IPS-11a (cell line): ENCODE data around the gene FGF11.
A peak's percentile ranks its signal among the peaks of the same experiment; 100 is the strongest.

Experiments used
- H3K4me3 ChIP-seq: one replicate; pipeline ENCODE4 v1.5.1; 2013; ENCODE audit warnings: low read depth, low read length, control low read depth

FGF11 gene

GRCh38 chr17:7439462-7440112 lies at the start of gene FGF11:
FGF11 (plus strand) TSS chr17:7439512; CDS start chr17:7439621, 109 bp downstream.
- H3K4me3 ChIP-seq, result peak within 1 kb of the TSS; percentile 69

- no peak overlapping the region for H3K4me3 ChIP-seq
These were observed 49.1 kb upstream of the FGF11 start for GRCh38 chr17:7389924-7390910.

GRCh38 chr17:7391307-7391706 lies 48.0 kb upstream of the FGF11 start:
- no peak overlapping the region for H3K4me3 ChIP-seq

GRCh38 chr17:7392696-7393612 lies 46.4 kb upstream of the FGF11 start:
- H3K4me3 ChIP-seq, result peak overlapping the region; percentile 62

- peak overlapping the region; percentile 62 for H3K4me3 ChIP-seq
These were observed 45.5 kb upstream of the FGF11 start for GRCh38 chr17:7393613-7394451.

- peak within 1 kb of the TSS; percentile 67 for H3K4me3 ChIP-seq
These were observed 44.7 kb upstream of the FGF11 start, which contains the start of gene PLSCR3 for GRCh38 chr17:7394452-7395191. PLSCR3 (minus strand) TSS chr17:7394525; CDS start chr17:7394110, 415 bp downstream.

GRCh38 chr17:7396147-7396546 lies 43.2 kb upstream of the FGF11 start:
- H3K4me3 ChIP-seq, result no peak overlapping the region

- H3K4me3 ChIP-seq, result no peak overlapping the region
These were observed 40.7 kb upstream of the FGF11 start for GRCh38 chr17:7398612-7399011.

GRCh38 chr17:7403043-7403726 lies 36.1 kb upstream of the FGF11 start:
- H3K4me3 ChIP-seq, result peak overlapping the region; percentile 66

GRCh38 chr17:7403727-7403976 lies 35.7 kb upstream of the FGF11 start:
- peak overlapping the region; percentile 66 for H3K4me3 ChIP-seq

- H3K4me3 ChIP-seq, result peak within 1 kb of the TSS; percentile 69
These were observed 35.2 kb upstream of the FGF11 start, which contains the start of gene TMEM256 for GRCh38 chr17:7403977-7404736. TMEM256 (minus strand) TSS chr17:7404097; CDS start chr17:7404084, 13 bp downstream.

GRCh38 chr17:7404737-7405349 lies 34.5 kb upstream of the FGF11 start:
- peak overlapping the region; percentile 69 for H3K4me3 ChIP-seq

- peak overlapping the region; percentile 69 for H3K4me3 ChIP-seq
These were observed 33.7 kb upstream of the FGF11 start for GRCh38 chr17:7405350-7406234.

- peak overlapping the region; percentile 69 for H3K4me3 ChIP-seq
These were observed 33.0 kb upstream of the FGF11 start for GRCh38 chr17:7406235-7406825.

- H3K4me3 ChIP-seq, result no peak overlapping the region
These were observed 32.2 kb upstream of the FGF11 start for GRCh38 chr17:7407082-7407481.
